ENCODE data around the gene NUP98. TPM values are rescaled to one million over a fixed set of nuclear protein-coding genes. Genes with fewer than 3 reads are reported as not detected.

NUP98 gene
- polyA plus RNA-seq, 3 donors from 2014 or later: 16.2 to 38.1 (median 20.5) TPM

DNA sequence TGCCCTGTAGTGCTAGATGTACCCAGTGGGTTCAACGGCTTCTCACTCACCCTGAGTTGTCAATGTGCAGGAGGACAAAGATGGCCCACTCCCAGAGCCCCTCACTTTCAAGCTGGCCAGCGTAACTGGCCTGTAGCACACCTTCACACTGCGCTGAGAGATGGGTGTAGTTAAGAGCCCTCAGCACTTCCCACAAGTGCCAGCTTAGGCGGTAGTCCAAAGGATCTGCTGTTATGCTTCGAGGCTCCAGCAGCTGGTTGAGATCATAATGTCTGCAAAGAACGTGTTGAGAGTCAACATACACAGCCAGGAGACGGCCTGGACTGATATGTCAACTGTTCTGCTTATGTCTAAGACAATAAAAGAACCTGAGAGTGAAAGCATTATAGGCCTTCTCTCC is 111.4 kb downstream of the NUP98 start:
- H3K9me3 Mint-ChIP-seq: no peaks in the 10 kb centered on the region
- DNase-seq: no peak
- no peaks in the 10 kb centered on the region for H3K27me3 Mint-ChIP-seq (ENCODE audit: low read depth in 3 of 3)
- no peaks in the 10 kb centered on the region for H3K4me1 Mint-ChIP-seq
- H3K27ac Mint-ChIP-seq: peak overlapping the region in 1 of 6 donors; percentile 34
- H3K36me3 Mint-ChIP-seq: peaks cover 24 to 60% (median 41%) of the 10 kb centered on the region in 3 donors
- no peak overlapping the region for H3K4me3 Mint-ChIP-seq

DNA sequence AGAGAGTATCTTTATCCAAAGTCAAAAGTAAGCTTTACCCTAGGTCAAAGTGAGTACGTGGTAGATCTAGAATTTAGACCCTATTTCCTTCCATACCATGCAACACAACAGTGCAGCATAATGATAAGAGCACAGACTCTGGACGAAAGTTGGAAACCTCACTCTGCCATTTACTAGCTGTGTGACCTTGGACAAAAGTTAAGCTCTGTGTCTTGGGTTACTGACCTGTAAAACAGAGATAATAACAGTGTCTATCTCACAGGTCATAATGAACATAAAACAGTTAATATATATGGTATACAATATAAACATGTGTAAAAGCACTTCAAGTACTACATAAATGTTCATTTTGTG is 112.6 kb downstream of the NUP98 start:
- Mint-ChIP-seq H3K27ac (no peak overlapping the region), H3K4me3 (no peak overlapping the region), H3K36me3 (peaks cover 24 to 60% (median 43%) of the 10 kb centered on the region in 3 donors), H3K27me3 (ENCODE audit: low read depth in 3 of 3) (no peaks in the 10 kb centered on the region), H3K4me1 (no peaks in the 10 kb centered on the region), H3K9me3 (no peaks in the 10 kb centered on the region)
- DNase-seq: no peak

GRCh38 chr11:3684129-3684818 is 113.1 kb downstream of the NUP98 start:
- Mint-ChIP-seq H3K27ac (peak overlapping the region in 1 of 6 donors; percentile 34), H3K9me3 (no peaks in the 10 kb centered on the region), H3K36me3 (peaks cover 28 to 65% (median 48%) of the 10 kb centered on the region in 3 donors), H3K27me3 (ENCODE audit: low read depth in 3 of 3) (no peaks in the 10 kb centered on the region), H3K4me3 (no peak overlapping the region), H3K4me1 (no peaks in the 10 kb centered on the region)
- no peak for DNase-seq

DNA sequence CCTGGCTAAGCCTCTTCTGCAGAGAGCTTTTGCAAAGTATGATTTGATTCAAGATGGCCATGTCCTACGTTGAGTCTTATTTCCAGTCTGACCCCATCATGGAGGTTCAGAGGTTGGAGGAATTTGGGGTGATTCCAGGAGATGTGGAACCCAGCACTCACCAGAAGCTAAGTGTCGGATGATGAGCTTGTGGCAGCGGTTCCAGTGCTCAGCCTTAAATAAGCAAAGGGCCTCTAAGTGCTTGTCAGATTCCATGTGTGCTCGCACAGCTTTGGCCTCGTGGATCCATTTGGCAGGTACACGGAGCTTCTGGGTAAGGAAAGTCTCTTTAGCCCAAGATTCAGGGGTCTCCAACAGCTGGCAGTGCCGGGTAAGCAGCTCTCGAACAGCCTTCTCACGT is 114.3 kb downstream of the NUP98 start:
- H3K4me3 Mint-ChIP-seq: no peak overlapping the region
- no peaks in the 10 kb centered on the region for H3K4me1 Mint-ChIP-seq
- no peak for DNase-seq
- no peak overlapping the region for H3K27ac Mint-ChIP-seq
- no peaks in the 10 kb centered on the region for H3K9me3 Mint-ChIP-seq
- H3K27me3 Mint-ChIP-seq (ENCODE audit: low read depth in 3 of 3): no peaks in the 10 kb centered on the region
- peaks cover 33 to 72% (median 57%) of the 10 kb centered on the region in 3 donors for H3K36me3 Mint-ChIP-seq

GRCh38 chr11:3679077-3679476 is 118.3 kb downstream of the NUP98 start:
- Mint-ChIP-seq H3K4me1 (no peaks in the 10 kb centered on the region), H3K27ac (no peak overlapping the region), H3K4me3 (no peak overlapping the region), H3K9me3 (no peaks in the 10 kb centered on the region), H3K36me3 (peaks cover 36 to 68% (median 46%) of the 10 kb centered on the region in 3 donors), H3K27me3 (ENCODE audit: low read depth in 3 of 3) (no peaks in the 10 kb centered on the region)
- no peak for DNase-seq

- H3K27me3 Mint-ChIP-seq (ENCODE audit: low read depth in 3 of 3): peaks cover 0 to 4% (median 3%) of the 10 kb centered on the region in 3 donors
- no peaks in the 10 kb centered on the region for H3K9me3 Mint-ChIP-seq
- DNase-seq: no peak
- H3K27ac Mint-ChIP-seq: peak overlapping the region in 1 of 6 donors; percentile 37
- no peaks in the 10 kb centered on the region for H3K4me1 Mint-ChIP-seq
- no peak overlapping the region for H3K4me3 Mint-ChIP-seq
- peaks cover 32 to 60% (median 39%) of the 10 kb centered on the region in 3 donors for H3K36me3 Mint-ChIP-seq
Observed at GRCh38 chr11:3675971-3676370, 121.4 kb downstream of the NUP98 start.

- H3K4me1 Mint-ChIP-seq: no peaks in the 10 kb centered on the region
- H3K27me3 Mint-ChIP-seq (ENCODE audit: low read depth in 3 of 3): peaks cover 0 to 4% (median 3%) of the 10 kb centered on the region in 3 donors
- H3K27ac Mint-ChIP-seq: no peak overlapping the region
- no peak overlapping the region for H3K4me3 Mint-ChIP-seq
- DNase-seq: no peak
- H3K9me3 Mint-ChIP-seq: no peaks in the 10 kb centered on the region
- peaks cover 36 to 62% (median 41%) of the 10 kb centered on the region in 3 donors for H3K36me3 Mint-ChIP-seq
Observed at GRCh38 chr11:3674189-3674588, 123.2 kb downstream of the NUP98 start.

DNA sequence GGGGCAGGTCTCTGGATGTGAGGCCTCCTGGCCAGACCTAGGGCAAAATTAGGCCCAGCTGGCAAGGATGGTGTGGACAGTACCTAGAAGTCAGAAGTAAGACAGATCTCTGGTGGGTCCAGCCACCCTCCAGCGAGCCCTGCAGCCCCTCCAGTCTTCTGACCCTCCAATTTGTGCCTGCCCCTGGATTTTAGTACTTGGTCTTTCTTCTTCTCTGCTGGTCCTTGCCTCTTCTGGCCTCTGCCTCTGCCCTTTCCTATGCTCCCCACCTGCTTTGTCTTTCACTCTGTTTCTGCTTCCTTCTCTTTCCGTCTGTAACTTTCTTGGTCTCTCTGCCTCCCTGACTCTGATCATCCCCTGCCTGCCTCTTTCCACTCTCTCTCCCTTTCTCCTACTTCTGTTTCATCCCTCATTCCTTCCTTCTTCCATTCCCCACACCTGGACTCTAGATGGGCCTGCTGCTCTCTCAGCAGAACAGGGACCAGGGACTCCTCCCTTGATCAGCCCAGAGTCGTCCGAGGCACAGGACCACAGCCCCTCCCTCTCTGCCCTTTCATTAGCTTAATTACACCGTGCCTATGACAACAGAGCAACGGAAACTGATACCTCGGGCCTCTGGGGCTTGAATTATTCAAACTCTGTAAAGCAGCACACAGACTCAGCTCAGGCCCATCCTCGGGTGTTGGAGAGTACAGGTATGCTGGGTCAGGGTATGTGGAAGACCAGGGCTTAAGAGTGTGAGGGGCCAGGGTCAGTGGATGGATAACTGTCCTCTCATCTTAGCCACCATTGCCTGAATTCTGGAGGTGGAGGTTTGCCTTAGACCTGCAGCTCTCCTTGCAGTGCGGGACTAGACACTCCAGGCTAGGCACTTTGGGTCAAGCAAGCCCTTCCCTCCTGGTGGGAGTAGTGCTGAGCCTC is 125.8 kb downstream of the NUP98 start, which contains the start of gene CHRNA10:
CHRNA10 (minus strand) TSS at position 51 of the 921 bp plus-strand sequence. CDS start 72 bp downstream, outside the sequence.
- Mint-ChIP-seq H3K4me3 (no peak within 1 kb of the TSS), H3K27ac (peak within 1 kb of the TSS; percentile 5 to 64 (median 34)), H3K9me3 (no peaks in the 10 kb centered on the region), H3K36me3 (peaks cover 25 to 54% (median 37%) of the 10 kb centered on the region in 3 donors), H3K27me3 (ENCODE audit: low read depth in 3 of 3) (peaks cover 0 to 4% (median 3%) of the 10 kb centered on the region in 3 donors), H3K4me1 (no peaks in the 10 kb centered on the region)
- DNase-seq: no peak

DNA sequence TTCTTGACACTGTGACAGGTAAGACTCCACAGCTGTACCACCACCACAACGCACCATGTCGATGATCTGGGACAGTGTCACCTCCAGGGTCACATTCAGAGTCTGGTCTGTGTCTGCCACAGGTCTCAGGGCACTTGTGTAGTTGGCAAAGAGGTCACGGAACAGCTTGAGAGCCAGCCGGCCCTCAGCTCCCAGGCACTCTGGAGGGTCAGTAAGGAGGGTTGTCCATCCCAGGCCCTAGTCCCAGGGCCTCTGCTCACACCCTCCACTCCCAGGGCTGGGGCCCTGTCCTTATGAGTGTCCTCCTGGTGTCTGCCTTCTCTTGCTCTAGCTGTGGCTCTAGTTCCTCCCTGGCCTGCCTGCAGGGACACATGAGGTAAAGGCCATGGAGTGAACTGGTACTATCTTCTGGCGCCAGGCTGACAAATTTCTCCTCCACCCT is 127.6 kb downstream of the NUP98 start:
- Mint-ChIP-seq H3K9me3 (no peaks in the 10 kb centered on the region), H3K36me3 (peaks cover 29 to 55% (median 29%) of the 10 kb centered on the region in 3 donors), H3K4me3 (no peak overlapping the region), H3K27me3 (ENCODE audit: low read depth in 3 of 3) (peaks cover 0 to 4% (median 3%) of the 10 kb centered on the region in 3 donors), H3K4me1 (no peaks in the 10 kb centered on the region), H3K27ac (no peak overlapping the region)
- DNase-seq: no peak

DNA sequence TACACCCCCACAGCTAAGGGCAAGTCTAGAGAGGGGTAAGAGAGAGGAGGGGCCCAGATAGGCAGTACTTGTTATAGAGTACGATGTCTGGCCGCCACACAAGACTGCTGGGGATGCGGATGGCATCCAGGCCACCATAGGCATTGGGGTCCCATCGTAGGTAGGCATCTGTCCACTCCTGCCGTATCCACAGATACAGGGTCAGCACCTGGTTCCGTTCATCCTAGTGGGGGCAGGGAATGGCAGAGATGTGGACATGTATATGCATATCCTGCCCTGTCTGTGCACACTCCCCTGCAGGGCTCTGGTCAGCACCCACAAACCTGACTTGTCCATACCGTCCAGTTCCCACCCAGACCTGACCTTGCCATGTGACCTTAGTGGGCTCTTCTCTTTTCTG is 128.2 kb downstream of the NUP98 start:
- H3K27ac Mint-ChIP-seq: no peak overlapping the region
- H3K4me1 Mint-ChIP-seq: no peaks in the 10 kb centered on the region
- peaks cover 28 to 53% (median 35%) of the 10 kb centered on the region in 3 donors for H3K36me3 Mint-ChIP-seq
- DNase-seq: no peak
- H3K27me3 Mint-ChIP-seq (ENCODE audit: low read depth in 3 of 3): peaks cover 0 to 4% (median 3%) of the 10 kb centered on the region in 3 donors
- no peaks in the 10 kb centered on the region for H3K9me3 Mint-ChIP-seq
- H3K4me3 Mint-ChIP-seq: no peak overlapping the region

GRCh38 chr11:3667149-3668035 is 130.0 kb downstream of the NUP98 start:
- Mint-ChIP-seq H3K4me1 (no peaks in the 10 kb centered on the region), H3K36me3 (peaks cover 25 to 43% (median 31%) of the 10 kb centered on the region in 3 donors), H3K4me3 (no peak overlapping the region), H3K27me3 (ENCODE audit: low read depth in 3 of 3) (peaks cover 0 to 3% (median 1%) of the 10 kb centered on the region in 3 donors), H3K27ac (no peak overlapping the region), H3K9me3 (no peaks in the 10 kb centered on the region)
- DNase-seq: no peak

- Mint-ChIP-seq H3K27me3 (ENCODE audit: low read depth in 3 of 3) (no peaks in the 10 kb centered on the region), H3K9me3 (no peaks in the 10 kb centered on the region), H3K27ac (no peak overlapping the region), H3K36me3 (peaks cover 25 to 40% (median 31%) of the 10 kb centered on the region in 3 donors), H3K4me1 (no peaks in the 10 kb centered on the region), H3K4me3 (no peak overlapping the region)
- DNase-seq: no peak
Observed at GRCh38 chr11:3666023-3666530, 131.3 kb downstream of the NUP98 start.
